SK-N-SH (cell line): Measurements from ENCODE around the gene HRH2. TPM values are rescaled to one million over a fixed set of nuclear protein-coding genes. Genes with fewer than 3 reads are reported as not detected.

ENCODE experiments used
- CTCF ChIA-PET: fragments of 300-600, 350-600 bp; formaldehyde crosslinking; extraction: SDS; loops from one replicate; lab custom pipeline; 2021; lab: Yijun Ruan, JAX
- POLR2A ChIA-PET: fragments of 350-600 bp; sonication (Branson Sonifier 250); formaldehyde crosslinking; extraction: SDS; loops from one replicate; lab custom pipeline; 2020; ENCODE audit warnings: antibody characterized with exemption, inconsistent platforms; lab: Yijun Ruan, JAX
- DNase-seq: peaks from one replicate; pipeline ENCODE4 v3.0.0; 2012
- H2AFZ ChIP-seq: fragments of 200-600 bp; sonication (generic); 2 replicates; pipeline ENCODE4 v1.8.1; 2016; ENCODE audit warnings: antibody characterized with exemption, mild to moderate bottlenecking, low read depth
- H3F3A ChIP-seq: fragments of 200-600 bp; sonication (generic); replicated peaks from 2 replicates; pipeline ENCODE3; 2016; ENCODE audit warnings: antibody characterized with exemption, mild to moderate bottlenecking; ENCODE audit not compliant: insufficient read depth
- H3K27ac ChIP-seq, 2 experiments: fragments of 200-500 bp in 1 of 2; fragments of 200-600 bp in 1 of 2; sonication (Bioruptor generic) in 1 of 2; sonication (generic), shearing (Covaris generic) in 1 of 2; 2 replicates each; pipeline versions ENCODE4 v1.5.1 to v1.6.1; 2014 to 2016; ENCODE audit warnings: low read depth in 2 of 2, inconsistent platforms in 1 of 2, low read length in 1 of 2, mild to moderate bottlenecking in 1 of 2, mixed read lengths in 1 of 2
- H3K27me3 ChIP-seq: fragments of 200-600 bp; sonication (generic), shearing (Covaris generic); 2 replicates; pipeline ENCODE4 v1.6.1; 2016; ENCODE audit warnings: mixed run types; ENCODE audit not compliant: insufficient read depth
- H3K36me3 ChIP-seq, 2 experiments: fragments of 200-500 bp in 1 of 2; fragments of 200-600 bp in 1 of 2; sonication (Bioruptor generic) in 1 of 2; sonication (generic) in 1 of 2; replicated peaks in 1 of 2; 2 replicates each; pipeline versions ENCODE3 to v1.5.1; 2014 to 2016; ENCODE audit warnings: low read length in 1 of 2, mild to moderate bottlenecking in 1 of 2; ENCODE audit not compliant: insufficient read depth in 2 of 2, control insufficient read depth in 1 of 2
- H3K4me1 ChIP-seq, 2 experiments: fragments of 200-500 bp in 1 of 2; fragments of 200-600 bp in 1 of 2; sonication (Bioruptor generic) in 1 of 2; sonication (generic), shearing (Covaris generic) in 1 of 2; 2 replicates each; pipeline versions ENCODE4 v1.5.1 to v1.6.1; 2014 to 2016; ENCODE audit warnings: low read depth in 1 of 2, low read length in 1 of 2, mixed run types in 1 of 2; ENCODE audit not compliant: insufficient read depth in 2 of 2, control insufficient read depth in 1 of 2
- H3K4me2 ChIP-seq: fragments of 200-600 bp; sonication (generic), shearing (Covaris generic); 2 replicates; pipeline ENCODE4 v1.6.1; 2017; ENCODE audit warnings: mixed run types
- H3K4me3 ChIP-seq, 2 experiments: fragments of 200-500 bp in 1 of 2; fragments of 200-600 bp in 1 of 2; sonication (Bioruptor generic) in 1 of 2; sonication (generic), shearing (Covaris generic) in 1 of 2; 2 replicates each; pipeline versions ENCODE4 v1.5.1 to v1.8.1; 2014 to 2016; ENCODE audit warnings: low read depth in 2 of 2, inconsistent platforms in 1 of 2, low read length in 1 of 2, mild to moderate bottlenecking in 1 of 2, mixed read lengths in 1 of 2, moderate library complexity in 1 of 2
- H3K79me2 ChIP-seq: fragments of 200-600 bp; sonication (generic); 2 replicates; pipeline ENCODE4 v1.8.1; 2017; ENCODE audit warnings: mild to moderate bottlenecking; ENCODE audit not compliant: insufficient read depth
- H3K9ac ChIP-seq: fragments of 200-600 bp; sonication (generic); 2 replicates; pipeline ENCODE4 v1.6.1; 2017; ENCODE audit warnings: mixed run types
- H3K9me2 ChIP-seq: fragments of 200-600 bp; sonication (generic); 2 replicates; pipeline ENCODE4 v1.6.1; 2017; ENCODE audit warnings: mixed run types
- H3K9me3 ChIP-seq: fragments of 200-600 bp; sonication (generic); 2 replicates; pipeline ENCODE4 v1.6.1; 2017; ENCODE audit warnings: mixed run types, mild to moderate bottlenecking, moderate library complexity
- H4K20me1 ChIP-seq: fragments of 200-600 bp; sonication (generic); 2 replicates; pipeline ENCODE4 v1.6.1; 2017; ENCODE audit warnings: mild to moderate bottlenecking, mixed run types; ENCODE audit not compliant: insufficient read depth
- FOSL2 ChIP-seq: IDR thresholded peaks from 2 replicates; pipeline ENCODE4 v1.4.0; 2012; ENCODE audit warnings: low read depth, mild to moderate bottlenecking, moderate library complexity, borderline replicate concordance
- FOXJ3 ChIP-seq: sonication (generic); formaldehyde crosslinking; IDR thresholded peaks from 2 replicates; pipeline ENCODE4 v1.5.1; 2020; ENCODE audit warnings: mild to moderate bottlenecking, missing genetic modification reagents
- FOXM1 ChIP-seq: IDR thresholded peaks from 2 replicates; pipeline ENCODE4 v1.4.0; 2012; ENCODE audit warnings: low read depth, mild to moderate bottlenecking
- RAD21 ChIP-seq: IDR thresholded peaks from 2 replicates; pipeline ENCODE4 v1.6.1; 2012; ENCODE audit warnings: mild to moderate bottlenecking, low read length
- SIN3A ChIP-seq: IDR thresholded peaks from 2 replicates; pipeline ENCODE4 v1.6.1; 2012; ENCODE audit warnings: low read depth, mild to moderate bottlenecking, low read length, moderate library complexity, borderline replicate concordance
- SMC3 ChIP-seq: IDR thresholded peaks from 2 replicates; pipeline ENCODE4 v1.6.1; 2012; ENCODE audit warnings: low read depth, low read length, improper control_type of control experiment
- WGBS: methylation state at CpG from one replicate; pipeline ENCODE4 v1.1.6; 2017; ENCODE audit warnings: low lambda C conversion rate; 5-methylcytosine and 5-hydroxymethylcytosine counted together
- polyA plus RNA-seq, 3 experiments: library from polyadenylated mRNA; depleted of rRNA; stranded (reverse); fragments of >200 nt; gene quantifications; 2 replicates each; pipeline ENCODE4 v1.2.3, GENCODE V29; 2012
- TF ChIP-seq, protein P1 (sequence below): fragments of 150-350 bp; IDR thresholded peaks from 2 replicates; pipeline ENCODE4 v1.6.1; 2017; ENCODE audit warnings: antibody characterized with exemption, low read length, low read depth, borderline replicate concordance
- TF ChIP-seq, protein P2 (sequence below): IDR thresholded peaks from 2 replicates; pipeline ENCODE4 v1.6.1; 2012; ENCODE audit warnings: mild to moderate bottlenecking, low read depth, low read length, moderate library complexity

HRH2 gene
- polyA plus RNA-seq, 1 of the 3 experiments (the other 2 are of a cell fraction): 0.08 TPM

GRCh38 chr5:175738602-175739133 is 80.8 kb downstream of the HRH2 start:
- no peaks in the 10 kb centered on the region for H3K79me2 ChIP-seq
- H3K36me3 ChIP-seq: no peaks in the 10 kb centered on the region
- H3K9ac ChIP-seq: no peak overlapping the region
- H3K4me3 ChIP-seq: no peak overlapping the region
- POLR2A ChIA-PET: no interaction called here
- H3K4me2 ChIP-seq: no peak overlapping the region
- DNase-seq: no peak
- H3K27me3 ChIP-seq: no peaks in the 10 kb centered on the region
- no peaks in the 10 kb centered on the region for H3K9me3 ChIP-seq
- no peak overlapping the region for H3K27ac ChIP-seq
- H2AFZ ChIP-seq: no peak overlapping the region
- TF ChIP-seq RAD21: no peak
- no peak for TF ChIP-seq SMC3
- no peak for TF ChIP-seq FOXM1
- TF ChIP-seq, all 33 proteins: peak for 0
- Histone ChIP-seq H3F3A (no peaks in the 10 kb centered on the region), H4K20me1 (no peaks in the 10 kb centered on the region), H3K9me2 (no peaks in the 10 kb centered on the region), H3K4me1 (no peaks in the 10 kb centered on the region)
- CTCF ChIA-PET: interaction anchor here (1.0 to 20.1 kb wide), 5 partner anchors 8 to 205 kb away, joined by 3 to 338 read pairs (median 7); partner anchors contain the start of gene CPLX2
- 48% methylated on average over 9 of the region's 14 CpGs for WGBS

DNA sequence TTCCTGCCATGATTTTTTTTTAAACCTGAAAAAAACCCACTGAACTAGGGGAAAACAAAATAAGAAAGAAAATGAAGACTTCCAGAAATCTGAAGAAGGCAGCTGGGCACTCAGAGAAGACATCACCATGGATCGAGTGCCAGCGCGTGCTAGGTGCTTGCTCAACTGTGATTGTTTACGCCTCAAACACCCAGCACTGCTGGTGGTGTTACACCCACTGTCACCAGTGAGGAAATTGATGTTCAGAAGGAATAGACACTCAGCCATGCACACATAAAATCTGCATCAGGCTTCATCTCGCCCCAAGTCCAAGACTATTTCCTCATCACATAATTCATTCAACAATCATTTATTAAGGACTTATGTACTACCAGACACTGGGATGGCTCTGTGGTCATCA is 82.1 kb downstream of the HRH2 start:
- H3K4me2 ChIP-seq: no peak overlapping the region
- H3K4me3 ChIP-seq: no peak overlapping the region
- POLR2A ChIA-PET: no interaction called here
- no peaks in the 10 kb centered on the region for H4K20me1 ChIP-seq
- H3K79me2 ChIP-seq: no peaks in the 10 kb centered on the region
- CTCF ChIA-PET: interaction anchor here (0.7 to 20.1 kb wide), 3 partner anchors 10 to 206 kb away, joined by 3 to 338 read pairs (median 64); partner anchors contain the start of gene CPLX2
- H3K9ac ChIP-seq: no peak overlapping the region
- H2AFZ ChIP-seq: no peak overlapping the region
- H3K36me3 ChIP-seq: no peaks in the 10 kb centered on the region
- TF ChIP-seq, protein P1, sequence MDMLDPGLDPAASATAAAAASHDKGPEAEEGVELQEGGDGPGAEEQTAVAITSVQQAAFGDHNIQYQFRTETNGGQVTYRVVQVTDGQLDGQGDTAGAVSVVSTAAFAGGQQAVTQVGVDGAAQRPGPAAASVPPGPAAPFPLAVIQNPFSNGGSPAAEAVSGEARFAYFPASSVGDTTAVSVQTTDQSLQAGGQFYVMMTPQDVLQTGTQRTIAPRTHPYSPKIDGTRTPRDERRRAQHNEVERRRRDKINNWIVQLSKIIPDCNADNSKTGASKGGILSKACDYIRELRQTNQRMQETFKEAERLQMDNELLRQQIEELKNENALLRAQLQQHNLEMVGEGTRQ: no peak
- TF ChIP-seq, protein P2, sequence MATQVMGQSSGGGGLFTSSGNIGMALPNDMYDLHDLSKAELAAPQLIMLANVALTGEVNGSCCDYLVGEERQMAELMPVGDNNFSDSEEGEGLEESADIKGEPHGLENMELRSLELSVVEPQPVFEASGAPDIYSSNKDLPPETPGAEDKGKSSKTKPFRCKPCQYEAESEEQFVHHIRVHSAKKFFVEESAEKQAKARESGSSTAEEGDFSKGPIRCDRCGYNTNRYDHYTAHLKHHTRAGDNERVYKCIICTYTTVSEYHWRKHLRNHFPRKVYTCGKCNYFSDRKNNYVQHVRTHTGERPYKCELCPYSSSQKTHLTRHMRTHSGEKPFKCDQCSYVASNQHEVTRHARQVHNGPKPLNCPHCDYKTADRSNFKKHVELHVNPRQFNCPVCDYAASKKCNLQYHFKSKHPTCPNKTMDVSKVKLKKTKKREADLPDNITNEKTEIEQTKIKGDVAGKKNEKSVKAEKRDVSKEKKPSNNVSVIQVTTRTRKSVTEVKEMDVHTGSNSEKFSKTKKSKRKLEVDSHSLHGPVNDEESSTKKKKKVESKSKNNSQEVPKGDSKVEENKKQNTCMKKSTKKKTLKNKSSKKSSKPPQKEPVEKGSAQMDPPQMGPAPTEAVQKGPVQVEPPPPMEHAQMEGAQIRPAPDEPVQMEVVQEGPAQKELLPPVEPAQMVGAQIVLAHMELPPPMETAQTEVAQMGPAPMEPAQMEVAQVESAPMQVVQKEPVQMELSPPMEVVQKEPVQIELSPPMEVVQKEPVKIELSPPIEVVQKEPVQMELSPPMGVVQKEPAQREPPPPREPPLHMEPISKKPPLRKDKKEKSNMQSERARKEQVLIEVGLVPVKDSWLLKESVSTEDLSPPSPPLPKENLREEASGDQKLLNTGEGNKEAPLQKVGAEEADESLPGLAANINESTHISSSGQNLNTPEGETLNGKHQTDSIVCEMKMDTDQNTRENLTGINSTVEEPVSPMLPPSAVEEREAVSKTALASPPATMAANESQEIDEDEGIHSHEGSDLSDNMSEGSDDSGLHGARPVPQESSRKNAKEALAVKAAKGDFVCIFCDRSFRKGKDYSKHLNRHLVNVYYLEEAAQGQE: no peak
- TF ChIP-seq FOXM1: no peak
- no peak for TF ChIP-seq SIN3A
- TF ChIP-seq FOXJ3: no peak
- TF ChIP-seq FOSL2: no peak
- H3F3A ChIP-seq: no peaks in the 10 kb centered on the region
- WGBS: 68% methylated on average over 5 of the region's 5 CpGs
- H3K4me1 ChIP-seq: no peaks in the 10 kb centered on the region
- H3K9me3 ChIP-seq: no peaks in the 10 kb centered on the region
- no peaks in the 10 kb centered on the region for H3K9me2 ChIP-seq
- DNase-seq: no peak
- H3K27ac ChIP-seq: no peak overlapping the region
- no peaks in the 10 kb centered on the region for H3K27me3 ChIP-seq
